BJ (cell line): ENCODE data around the gene SNX10. TPM values are rescaled to one million over a fixed set of nuclear protein-coding genes. Genes with fewer than 3 reads are reported as not detected.

Experiments
- CTCF ChIA-PET: fragments of 350-600 bp; formaldehyde crosslinking; extraction: SDS; loops from one replicate; lab custom pipeline; 2021; ENCODE audit warnings: antibody characterized with exemption, inconsistent platforms; lab: Yijun Ruan, JAX
- POLR2A ChIA-PET: fragments of 300-600 bp; sonication (Branson Sonifier 250); formaldehyde crosslinking; extraction: SDS; loops from one replicate; lab custom pipeline; 2021; ENCODE audit warnings: antibody characterized with exemption; lab: Charles Lee
- DNase-seq: peaks from one replicate; pipeline ENCODE4 v3.0.0-alpha.2; 2011; ENCODE audit warnings: low read depth
- H3K27me3 ChIP-seq: 2 replicates; pipeline ENCODE4 v1.6.0; 2011; ENCODE audit warnings: low read length; ENCODE audit not compliant: control insufficient read depth, insufficient read depth
- H3K36me3 ChIP-seq: 2 replicates; pipeline ENCODE4 v1.5.1; 2011; ENCODE audit warnings: low read length; ENCODE audit not compliant: control insufficient read depth, insufficient read depth
- H3K4me3 ChIP-seq: 2 replicates; pipeline ENCODE4 v1.5.1; 2011; ENCODE audit warnings: low read depth, mild to moderate bottlenecking, control low read depth, low read length
- polyA plus RNA-seq: library from polyadenylated mRNA; depleted of rRNA; stranded (reverse); fragments of >200 nt; gene quantifications from 2 replicates; pipeline ENCODE4 v1.2.3, GENCODE V29; 2011
- TF ChIP-seq, protein P1 (sequence below): IDR thresholded peaks from 2 replicates; pipeline ENCODE4 v1.5.1; 2011; ENCODE audit warnings: low read depth, mild to moderate bottlenecking, control low read depth, inconsistent platforms, low read length, moderate library complexity; ENCODE audit not compliant: insufficient read depth

Gene SNX10
- polyA plus RNA-seq, 1 experiment = not detected

DNA sequence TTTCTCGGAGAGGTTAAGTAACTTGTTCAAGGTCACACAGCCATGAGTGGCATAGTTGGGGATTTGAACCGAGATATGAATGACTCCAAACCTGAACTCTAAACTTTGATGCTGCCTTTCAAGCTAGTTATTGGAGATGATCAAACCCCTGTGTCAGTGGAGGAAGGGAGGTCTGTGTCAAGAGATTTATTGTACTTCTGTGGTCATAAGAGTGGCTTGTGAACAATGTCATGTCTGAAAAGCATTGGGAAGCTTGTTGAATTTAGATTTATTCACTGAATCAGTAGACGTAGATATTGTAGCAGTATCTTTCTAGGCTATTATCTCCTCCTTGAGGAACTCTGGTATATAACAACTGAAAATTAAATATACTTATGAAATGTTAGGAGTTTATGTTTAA lies 27.3 kb downstream of the SNX10 start:
- POLR2A ChIA-PET = no interaction called here
- CTCF ChIA-PET = interaction anchor here (0.7 to 1.2 kb wide), 2 partner anchors 228 to 231 kb away, joined by 3 read pairs; no protein-coding TSS in a partner anchor
- H3K27me3 ChIP-seq = no peaks in the 10 kb centered on the region
- TF ChIP-seq, protein P1, sequence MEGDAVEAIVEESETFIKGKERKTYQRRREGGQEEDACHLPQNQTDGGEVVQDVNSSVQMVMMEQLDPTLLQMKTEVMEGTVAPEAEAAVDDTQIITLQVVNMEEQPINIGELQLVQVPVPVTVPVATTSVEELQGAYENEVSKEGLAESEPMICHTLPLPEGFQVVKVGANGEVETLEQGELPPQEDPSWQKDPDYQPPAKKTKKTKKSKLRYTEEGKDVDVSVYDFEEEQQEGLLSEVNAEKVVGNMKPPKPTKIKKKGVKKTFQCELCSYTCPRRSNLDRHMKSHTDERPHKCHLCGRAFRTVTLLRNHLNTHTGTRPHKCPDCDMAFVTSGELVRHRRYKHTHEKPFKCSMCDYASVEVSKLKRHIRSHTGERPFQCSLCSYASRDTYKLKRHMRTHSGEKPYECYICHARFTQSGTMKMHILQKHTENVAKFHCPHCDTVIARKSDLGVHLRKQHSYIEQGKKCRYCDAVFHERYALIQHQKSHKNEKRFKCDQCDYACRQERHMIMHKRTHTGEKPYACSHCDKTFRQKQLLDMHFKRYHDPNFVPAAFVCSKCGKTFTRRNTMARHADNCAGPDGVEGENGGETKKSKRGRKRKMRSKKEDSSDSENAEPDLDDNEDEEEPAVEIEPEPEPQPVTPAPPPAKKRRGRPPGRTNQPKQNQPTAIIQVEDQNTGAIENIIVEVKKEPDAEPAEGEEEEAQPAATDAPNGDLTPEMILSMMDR = no peak
- no peaks in the 10 kb centered on the region for H3K36me3 ChIP-seq
- no peak overlapping the region for H3K4me3 ChIP-seq
- no peak for DNase-seq

DNA sequence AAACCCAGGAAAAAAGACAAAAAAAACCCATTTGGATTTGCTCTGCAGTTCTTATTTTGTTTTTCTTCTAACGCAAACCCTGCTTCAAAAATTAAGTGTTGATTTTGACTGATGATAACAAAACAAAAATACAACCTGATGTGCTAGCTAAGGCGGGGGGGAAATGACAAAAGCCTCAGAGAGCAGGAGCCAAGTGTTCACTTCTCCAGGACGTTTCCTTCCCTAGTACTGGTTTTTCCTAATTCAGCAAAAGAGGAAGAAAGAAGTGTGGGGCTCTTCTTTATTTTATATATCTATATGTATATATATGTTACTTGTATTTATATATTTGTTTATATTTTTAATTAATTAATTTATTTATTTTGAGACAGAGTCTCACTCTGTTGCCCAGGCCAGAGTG lies 28.0 kb downstream of the SNX10 start:
- no peaks in the 10 kb centered on the region for H3K27me3 ChIP-seq
- TF ChIP-seq, protein P1 = no peak
- DNase-seq = no peak
- no peaks in the 10 kb centered on the region for H3K36me3 ChIP-seq
- H3K4me3 ChIP-seq = no peak overlapping the region
- ChIA-PET CTCF (interaction anchor here (0.6 to 1.2 kb wide), 2 partner anchors 229 to 230 kb away, joined by 3 read pairs; no protein-coding TSS in a partner anchor), POLR2A (no interaction called here)

DNA sequence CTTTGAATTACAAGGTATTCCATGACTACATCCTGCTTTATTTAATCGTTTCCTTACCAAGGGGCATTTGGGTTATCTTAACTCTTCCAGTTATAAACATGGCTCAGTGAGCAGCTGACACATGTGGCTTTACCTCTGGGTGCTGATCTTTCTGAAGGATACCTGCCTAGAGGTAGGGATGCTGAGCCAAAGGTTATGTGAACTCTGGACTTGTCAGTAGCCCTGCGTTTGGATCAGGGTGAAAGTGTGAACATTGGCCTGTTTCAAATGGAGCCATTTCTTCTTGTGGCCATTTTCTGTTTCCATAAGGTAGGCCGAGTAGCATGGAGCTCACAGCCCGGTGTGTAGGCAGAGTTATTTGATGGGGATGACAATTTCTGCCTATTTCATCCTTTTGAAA lies 29.2 kb downstream of the SNX10 start:
- Histone ChIP-seq H3K27me3 (no peaks in the 10 kb centered on the region), H3K36me3 (no peaks in the 10 kb centered on the region), H3K4me3 (no peak overlapping the region)
- ChIA-PET CTCF (interaction anchor here (0.7 kb wide), 1 partner anchor 16 kb away, joined by 3 read pairs; no protein-coding TSS in a partner anchor), POLR2A (no interaction called here)
- DNase-seq = no peak
- TF ChIP-seq, protein P1 = no peak

DNA sequence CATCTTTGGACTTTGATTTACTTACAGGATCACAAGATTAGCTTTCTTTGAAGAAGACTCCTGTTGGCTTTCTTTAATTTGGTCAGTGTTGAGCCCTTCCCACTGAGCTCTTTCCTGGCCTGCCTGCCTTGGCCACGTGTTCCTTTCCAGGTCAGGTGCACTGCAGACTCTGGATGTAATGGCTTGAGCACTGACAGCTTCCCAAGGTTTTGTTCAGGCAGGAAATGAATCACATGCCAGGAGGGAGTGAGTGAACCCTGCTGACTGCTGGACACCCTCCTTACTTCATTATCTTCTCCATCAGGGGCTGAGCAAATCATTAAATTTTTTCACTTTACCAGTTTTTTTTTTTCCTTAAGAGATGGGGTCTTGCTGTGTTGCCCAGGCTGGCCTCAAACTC lies 29.8 kb downstream of the SNX10 start:
- Histone ChIP-seq H3K36me3 (no peaks in the 10 kb centered on the region), H3K4me3 (no peak overlapping the region), H3K27me3 (no peaks in the 10 kb centered on the region)
- CTCF ChIA-PET = interaction anchor here (0.7 kb wide), 1 partner anchor 17 kb away, joined by 3 read pairs; no protein-coding TSS in a partner anchor
- TF ChIP-seq, protein P1 = no peak
- POLR2A ChIA-PET = no interaction called here
- no peak for DNase-seq

DNA sequence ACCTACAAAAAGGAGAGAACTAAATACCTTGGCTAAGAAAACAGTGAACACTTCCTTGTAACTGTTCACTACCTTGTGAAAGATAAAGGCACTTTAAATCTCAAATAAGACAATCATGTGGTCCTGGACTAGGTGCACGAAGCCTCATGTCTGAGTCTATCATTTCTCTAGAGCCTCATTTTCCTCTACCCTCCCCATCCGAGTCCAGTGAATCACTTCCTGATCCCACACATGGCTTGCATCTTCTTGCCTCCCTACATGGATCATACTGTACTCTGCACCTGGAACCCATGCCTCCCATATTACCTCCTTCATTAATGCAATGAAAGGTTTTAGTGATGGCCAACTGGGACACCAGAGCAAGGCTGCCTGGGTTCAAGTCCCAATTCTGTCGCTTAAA lies 34.5 kb downstream of the SNX10 start:
- ChIA-PET POLR2A (no interaction called here), CTCF (no interaction called here)
- Histone ChIP-seq H3K36me3 (no peaks in the 10 kb centered on the region), H3K4me3 (no peak overlapping the region), H3K27me3 (no peaks in the 10 kb centered on the region)
- TF ChIP-seq, protein P1 = no peak
- no peak for DNase-seq
